22Rv1 (cell line): ENCODE results near the gene LMO3.

ENCODE experiments used
- H3K27ac ChIP-seq: fragments of 450-650 bp; 2 replicates; pipeline ENCODE4 v1.5.1; 2017
- ZFX ChIP-seq: fragments of 450-650 bp; IDR thresholded peaks from 2 replicates; pipeline ENCODE4 v1.6.1; 2017; ENCODE audit warnings: antibody characterized with exemption, borderline replicate concordance
- TF ChIP-seq, protein P1 (sequence below): fragments of 450-650 bp; IDR thresholded peaks from 2 replicates; pipeline ENCODE4 v1.5.1; 2017; ENCODE audit warnings: mild to moderate bottlenecking

The LMO3 gene

DNA sequence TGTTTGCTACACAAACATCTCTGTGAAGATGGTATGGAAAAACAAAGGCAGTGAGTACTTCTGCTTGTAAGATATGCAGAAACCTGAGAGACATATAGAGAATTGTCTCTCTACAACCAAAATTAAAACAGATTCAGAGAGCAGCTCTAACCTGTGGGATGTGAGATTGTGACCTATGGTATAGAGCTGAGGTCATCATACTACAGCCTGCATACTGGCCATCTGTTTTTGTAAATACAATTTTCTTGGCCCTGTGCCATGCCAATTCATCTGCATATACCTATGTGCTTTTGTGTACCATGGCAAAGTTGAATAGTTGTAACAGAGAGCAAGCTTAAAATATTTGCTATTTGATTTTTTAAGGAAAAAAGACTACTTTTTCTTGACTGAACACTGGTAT, 99.6 kb downstream of the LMO3 start:
- H3K27ac ChIP-seq: no peak overlapping the region
- TF ChIP-seq, protein P1, sequence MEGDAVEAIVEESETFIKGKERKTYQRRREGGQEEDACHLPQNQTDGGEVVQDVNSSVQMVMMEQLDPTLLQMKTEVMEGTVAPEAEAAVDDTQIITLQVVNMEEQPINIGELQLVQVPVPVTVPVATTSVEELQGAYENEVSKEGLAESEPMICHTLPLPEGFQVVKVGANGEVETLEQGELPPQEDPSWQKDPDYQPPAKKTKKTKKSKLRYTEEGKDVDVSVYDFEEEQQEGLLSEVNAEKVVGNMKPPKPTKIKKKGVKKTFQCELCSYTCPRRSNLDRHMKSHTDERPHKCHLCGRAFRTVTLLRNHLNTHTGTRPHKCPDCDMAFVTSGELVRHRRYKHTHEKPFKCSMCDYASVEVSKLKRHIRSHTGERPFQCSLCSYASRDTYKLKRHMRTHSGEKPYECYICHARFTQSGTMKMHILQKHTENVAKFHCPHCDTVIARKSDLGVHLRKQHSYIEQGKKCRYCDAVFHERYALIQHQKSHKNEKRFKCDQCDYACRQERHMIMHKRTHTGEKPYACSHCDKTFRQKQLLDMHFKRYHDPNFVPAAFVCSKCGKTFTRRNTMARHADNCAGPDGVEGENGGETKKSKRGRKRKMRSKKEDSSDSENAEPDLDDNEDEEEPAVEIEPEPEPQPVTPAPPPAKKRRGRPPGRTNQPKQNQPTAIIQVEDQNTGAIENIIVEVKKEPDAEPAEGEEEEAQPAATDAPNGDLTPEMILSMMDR: no peak
- TF ChIP-seq ZFX: no peak

DNA sequence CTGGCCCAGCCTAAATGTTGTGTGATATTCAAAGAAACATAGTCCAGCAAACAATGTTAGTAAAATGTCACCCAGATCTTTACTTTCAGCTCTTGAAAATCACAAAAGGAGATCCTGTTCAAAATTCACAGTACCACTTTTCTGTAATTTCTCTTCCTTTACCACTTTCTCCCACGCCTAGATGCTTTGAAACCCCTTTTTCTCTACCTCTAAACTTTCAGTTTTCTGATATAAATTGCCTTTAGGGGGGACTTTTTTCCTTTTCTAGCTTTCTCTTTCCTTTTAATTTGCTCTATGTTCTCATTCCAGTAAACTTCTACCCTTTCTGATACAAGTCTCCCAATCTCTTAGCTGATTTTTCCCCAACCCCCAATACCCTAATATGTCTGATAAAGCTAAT, 101.8 kb downstream of the LMO3 start:
- no peak for TF ChIP-seq ZFX
- TF ChIP-seq, protein P1: no peak
- no peak overlapping the region for H3K27ac ChIP-seq

DNA sequence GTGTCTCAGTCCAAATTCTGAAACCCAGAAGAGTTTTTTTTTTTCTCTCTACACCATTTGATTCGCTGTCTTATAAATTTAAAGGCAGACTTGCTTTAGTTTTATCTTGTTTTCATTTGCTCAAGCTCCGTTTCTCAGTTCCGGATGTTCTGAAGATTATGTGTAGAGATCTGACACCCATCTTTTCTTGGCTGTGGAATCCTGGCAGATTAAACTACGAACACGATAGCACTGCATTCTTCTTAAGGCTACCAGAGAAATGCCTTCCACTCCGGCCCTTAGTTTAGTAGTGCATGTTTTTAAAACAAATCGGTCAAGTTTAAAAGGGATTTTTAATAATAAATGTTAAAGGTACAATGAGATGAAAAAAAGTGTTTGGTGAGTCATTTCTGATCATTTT, 106.4 kb downstream of the LMO3 start:
- no peak overlapping the region for H3K27ac ChIP-seq
- no peak for TF ChIP-seq ZFX
- TF ChIP-seq, protein P1: no peak
